Testis (tissue), 2 donors: ENCODE data around the gene SUPT20HL2.

Experiments used
- POLR2A ChIP-seq: fragments of 450-650 bp; IDR thresholded peaks from one replicate; pipeline ENCODE4 v1.6.1; 2017; ENCODE audit warnings: antibody characterized with exemption, mild to moderate bottlenecking, moderate library complexity
- TF ChIP-seq, protein P1 (sequence below), 3 experiments: fragments of 450-650 bp in 2 of 3; fragments of 200-600 bp in 1 of 3; sonication (generic) in 1 of 3; IDR thresholded peaks; one replicate each; pipeline ENCODE4 v1.5.1; 2016 to 2019; ENCODE audit warnings: antibody characterized with exemption in 3 of 3, mild to moderate bottlenecking in 2 of 3, moderate library complexity in 1 of 3

DNA sequence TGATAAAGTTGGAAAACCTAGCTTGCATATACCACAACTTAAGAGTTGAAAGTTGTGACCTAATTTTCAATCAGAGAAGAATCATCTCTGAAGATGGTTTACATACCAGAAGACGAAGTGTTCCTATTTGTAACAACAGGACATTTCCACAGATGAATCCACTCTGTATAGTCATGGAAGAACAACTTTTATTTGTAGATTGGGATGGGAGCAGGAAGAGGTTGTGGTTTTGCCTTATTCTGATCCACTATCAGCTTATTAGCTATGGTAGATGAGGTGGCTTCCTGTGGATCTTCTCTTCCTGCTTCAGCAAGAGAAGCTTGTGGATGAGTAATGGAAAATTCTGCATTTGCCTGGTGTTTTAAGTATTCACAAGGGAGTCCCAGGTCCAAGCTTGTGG lies 27.9 kb upstream of the SUPT20HL2 start:
- TF ChIP-seq, protein P1, sequence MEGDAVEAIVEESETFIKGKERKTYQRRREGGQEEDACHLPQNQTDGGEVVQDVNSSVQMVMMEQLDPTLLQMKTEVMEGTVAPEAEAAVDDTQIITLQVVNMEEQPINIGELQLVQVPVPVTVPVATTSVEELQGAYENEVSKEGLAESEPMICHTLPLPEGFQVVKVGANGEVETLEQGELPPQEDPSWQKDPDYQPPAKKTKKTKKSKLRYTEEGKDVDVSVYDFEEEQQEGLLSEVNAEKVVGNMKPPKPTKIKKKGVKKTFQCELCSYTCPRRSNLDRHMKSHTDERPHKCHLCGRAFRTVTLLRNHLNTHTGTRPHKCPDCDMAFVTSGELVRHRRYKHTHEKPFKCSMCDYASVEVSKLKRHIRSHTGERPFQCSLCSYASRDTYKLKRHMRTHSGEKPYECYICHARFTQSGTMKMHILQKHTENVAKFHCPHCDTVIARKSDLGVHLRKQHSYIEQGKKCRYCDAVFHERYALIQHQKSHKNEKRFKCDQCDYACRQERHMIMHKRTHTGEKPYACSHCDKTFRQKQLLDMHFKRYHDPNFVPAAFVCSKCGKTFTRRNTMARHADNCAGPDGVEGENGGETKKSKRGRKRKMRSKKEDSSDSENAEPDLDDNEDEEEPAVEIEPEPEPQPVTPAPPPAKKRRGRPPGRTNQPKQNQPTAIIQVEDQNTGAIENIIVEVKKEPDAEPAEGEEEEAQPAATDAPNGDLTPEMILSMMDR (IDR thresholded peaks at IDR 0.05), result no peak
- no peak for TF ChIP-seq POLR2A
